Suppressor macrophage treated with lipopolysaccharide for 1 hour (primary cell): ENCODE measurements around the gene RELCH.

Source experiments
- DNase-seq, 3 donors: peaks; one replicate each; pipeline ENCODE4 v3.0.0-alpha.2; 2020 to 2022

RELCH gene

DNA sequence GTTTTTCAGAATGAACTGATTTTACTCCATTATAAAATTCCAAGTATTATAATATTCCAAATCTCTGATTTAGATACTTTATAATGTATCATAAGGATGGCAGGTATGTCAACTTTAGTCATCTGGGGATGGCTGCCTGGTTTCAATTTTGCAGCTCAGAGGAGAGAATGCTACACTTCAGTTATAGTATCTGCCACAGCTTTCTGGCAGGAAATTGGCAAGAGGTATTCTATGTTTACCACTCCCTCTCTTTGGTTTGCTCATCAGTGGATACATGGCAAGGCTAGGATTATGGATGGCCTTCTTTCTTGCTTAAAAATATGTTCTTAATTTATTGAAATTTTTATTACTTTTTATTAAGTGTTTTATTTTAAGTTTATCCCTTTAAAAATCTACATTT, 71.0 kb downstream of the RELCH start:
- DNase-seq, result no peak

- peak; percentile 65 to 83 (median 81) for DNase-seq
Observed at GRCh38 chr18:62258616-62259015, 71.6 kb downstream of the RELCH start.

DNA sequence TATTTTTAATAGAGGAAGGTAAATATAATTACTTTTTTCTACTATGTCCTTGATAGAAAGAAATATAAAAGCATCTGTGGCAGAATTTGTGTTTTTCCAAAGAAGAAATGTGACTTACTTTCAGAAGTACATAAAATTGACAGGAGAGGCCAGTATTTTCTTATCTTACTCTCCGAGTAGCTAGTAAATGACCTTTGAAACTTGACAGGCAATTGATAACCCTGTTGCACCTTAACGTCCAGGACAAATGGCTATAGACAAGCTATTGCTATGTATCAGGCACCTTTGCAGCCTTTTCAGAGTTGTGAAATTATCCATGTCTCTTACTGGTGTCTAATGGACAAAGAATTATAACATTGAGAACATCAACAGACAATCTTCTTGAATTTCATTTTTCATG, 75.0 kb downstream of the RELCH start:
- DNase-seq, result no peak

DNA sequence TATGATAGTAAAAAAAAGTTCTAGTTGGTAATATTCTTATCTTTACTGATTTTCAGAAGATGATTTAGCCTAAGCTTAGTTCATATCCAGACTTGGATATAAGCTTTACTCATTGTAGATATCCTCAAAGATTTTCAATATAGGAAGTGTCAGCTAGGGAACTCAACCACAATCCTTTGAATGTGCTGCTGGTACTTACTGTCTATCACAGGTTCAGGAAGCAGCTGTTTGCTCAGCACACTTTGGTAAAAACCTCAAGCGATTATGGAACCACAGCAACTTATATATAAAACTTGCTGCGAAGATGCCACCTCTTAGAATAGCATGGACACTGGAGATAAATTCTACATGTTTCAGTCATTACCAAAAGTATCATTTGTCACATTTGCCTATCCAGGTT, 77.9 kb downstream of the RELCH start:
- peak in 1 of 3 donors; percentile 15 for DNase-seq

DNA sequence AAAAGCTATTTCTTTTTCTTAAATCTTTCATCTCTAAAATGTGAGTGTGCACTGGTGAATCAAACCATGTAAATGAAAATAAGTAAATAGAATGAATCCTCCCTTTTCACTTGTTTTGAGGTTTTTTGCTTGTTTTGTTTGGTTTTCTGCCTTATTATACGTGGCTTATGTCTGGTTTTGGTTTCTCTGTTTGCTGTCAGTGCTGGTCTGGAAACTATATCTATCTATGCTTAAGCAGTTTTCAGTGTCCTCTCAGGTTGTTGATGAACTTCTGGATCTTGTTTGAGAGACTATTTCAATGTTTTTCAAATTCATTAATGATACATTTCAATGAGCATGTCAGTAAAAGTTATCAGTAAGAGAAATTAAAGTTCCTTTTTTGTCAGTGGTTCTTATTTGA, 90.0 kb downstream of the RELCH start:
- no peak for DNase-seq

GRCh38 chr18:62279561-62279960, 92.5 kb downstream of the RELCH start:
- no peak for DNase-seq

DNA sequence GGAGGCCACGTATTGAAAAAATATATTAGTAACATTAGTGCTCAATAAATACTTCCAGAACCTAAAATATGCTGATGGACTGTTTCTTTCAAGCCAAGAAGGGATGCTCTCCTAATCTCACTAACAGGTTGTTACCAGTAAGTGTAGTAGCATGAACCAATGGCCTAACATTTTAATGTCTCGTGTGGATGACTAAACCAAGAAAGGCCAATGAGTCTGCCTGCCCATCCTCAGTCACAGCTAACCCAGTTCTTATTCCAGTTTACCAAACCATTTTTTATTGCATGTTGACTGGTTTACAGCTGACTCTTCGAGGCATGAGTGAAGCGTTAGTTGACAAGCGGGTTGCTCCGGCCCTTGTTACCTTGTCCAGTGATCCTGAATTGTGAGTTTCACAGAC, 93.0 kb downstream of the RELCH start:
- DNase-seq, result peak in 1 of 3 donors; percentile 31

DNA sequence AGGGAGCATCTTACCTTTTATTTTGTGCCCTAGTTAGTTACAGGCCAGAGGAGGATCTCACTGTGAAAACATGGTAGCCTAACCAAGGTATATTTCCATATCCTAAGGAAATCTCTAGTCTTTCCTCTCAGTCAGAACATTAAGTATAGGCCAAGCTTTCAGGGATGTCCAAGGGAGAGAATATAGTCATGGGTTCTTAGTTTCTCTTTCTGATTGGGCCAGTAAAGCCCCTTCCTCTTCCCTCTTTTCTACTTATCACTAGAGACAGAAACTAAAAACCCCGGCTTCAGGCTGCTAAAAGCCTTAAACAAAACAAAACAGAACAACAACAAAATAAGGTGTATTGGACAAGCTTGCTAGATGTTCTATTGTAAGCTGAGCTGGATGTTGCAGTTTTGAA, 93.7 kb downstream of the RELCH start:
- peak; percentile 55 to 73 (median 61) for DNase-seq

GRCh38 chr18:62281684-62282083, 94.6 kb downstream of the RELCH start:
- DNase-seq, result peak; percentile 60 to 94 (median 89)

DNA sequence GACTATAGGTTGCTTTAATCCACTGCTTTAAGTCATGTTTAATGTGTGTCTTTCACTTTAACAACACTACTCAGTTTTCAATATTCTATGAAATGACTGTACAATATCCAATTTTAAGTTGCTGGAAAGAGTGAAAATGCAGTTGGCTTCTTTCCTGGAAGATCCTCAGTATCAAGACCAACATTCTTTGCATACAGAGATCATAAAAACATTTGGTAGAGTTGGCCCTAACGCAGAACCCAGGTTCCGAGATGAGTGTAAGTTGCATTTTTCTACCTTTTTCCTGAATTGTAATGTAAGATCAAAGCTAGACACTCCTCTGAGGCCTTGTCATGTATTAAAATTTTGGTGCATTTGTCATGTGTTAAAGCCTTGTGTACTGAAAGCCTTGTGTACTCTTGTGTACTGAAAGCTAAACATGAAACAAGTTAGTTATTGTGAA, 95.2 kb downstream of the RELCH start:
- no peak for DNase-seq

DNA sequence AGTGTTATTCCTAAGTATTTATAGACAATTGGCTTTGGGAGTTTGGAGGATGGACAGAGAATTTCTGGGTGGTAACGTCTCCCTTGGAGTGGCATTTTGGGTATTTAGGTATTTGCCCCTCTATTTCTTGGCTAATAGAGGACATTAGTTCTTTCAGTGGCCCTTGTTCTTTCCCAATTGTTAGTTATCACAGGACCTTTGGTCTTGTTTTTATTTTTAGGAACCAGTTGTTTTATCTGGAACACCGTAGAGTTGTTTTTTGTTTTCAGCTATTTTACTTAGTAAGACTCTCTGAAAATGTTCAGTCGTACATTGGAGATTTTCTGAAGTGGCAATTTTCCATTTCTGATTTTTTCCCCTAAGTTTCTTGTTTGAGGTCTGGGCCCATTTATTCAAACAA, 97.6 kb downstream of the RELCH start:
- DNase-seq, result no peak

GRCh38 chr18:62285281-62285680, 98.2 kb downstream of the RELCH start:
- DNase-seq, result peak; percentile 14 to 26 (median 22)

DNA sequence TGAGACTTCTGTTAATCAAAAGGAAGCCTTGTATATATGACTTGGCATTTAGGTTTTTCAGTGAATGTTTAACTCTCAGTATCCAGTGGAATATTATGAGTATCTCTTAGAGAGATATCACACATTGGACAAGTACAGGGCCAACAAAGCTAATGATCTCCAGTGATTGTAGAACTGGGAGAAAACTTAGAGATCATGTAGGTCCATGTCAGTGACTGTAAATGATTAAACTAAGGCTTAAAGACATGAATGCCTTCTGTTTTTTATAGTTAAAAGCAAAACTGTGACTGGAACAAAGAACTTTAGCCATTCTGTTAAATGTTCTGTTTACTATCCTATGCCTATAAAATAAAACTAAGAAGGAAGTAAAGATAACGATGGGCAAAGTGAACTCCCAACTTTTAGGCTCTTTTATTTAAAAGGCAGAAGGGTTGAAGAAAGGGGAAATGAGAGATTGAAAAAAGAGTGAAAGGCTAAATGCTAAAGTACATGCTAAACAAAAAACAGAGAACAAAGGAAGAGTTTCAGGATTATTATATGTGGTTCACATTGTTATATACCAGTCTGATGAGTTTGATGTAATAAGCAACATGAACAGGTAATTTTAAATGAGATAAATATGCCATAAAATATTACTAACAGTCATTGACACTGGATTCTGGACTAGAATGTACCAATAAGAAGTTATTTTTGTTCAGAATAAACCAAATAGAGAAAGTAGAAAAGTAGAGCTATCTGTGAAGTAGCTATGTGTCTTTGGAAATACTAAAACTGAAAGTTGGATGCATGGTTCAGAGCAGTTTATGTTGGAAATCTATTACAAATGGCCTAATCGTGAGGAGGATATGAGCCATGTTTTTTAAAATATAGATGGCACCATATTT, 101.0 kb downstream of the RELCH start:
- DNase-seq, result peak in 1 of 3 donors; percentile 7

DNA sequence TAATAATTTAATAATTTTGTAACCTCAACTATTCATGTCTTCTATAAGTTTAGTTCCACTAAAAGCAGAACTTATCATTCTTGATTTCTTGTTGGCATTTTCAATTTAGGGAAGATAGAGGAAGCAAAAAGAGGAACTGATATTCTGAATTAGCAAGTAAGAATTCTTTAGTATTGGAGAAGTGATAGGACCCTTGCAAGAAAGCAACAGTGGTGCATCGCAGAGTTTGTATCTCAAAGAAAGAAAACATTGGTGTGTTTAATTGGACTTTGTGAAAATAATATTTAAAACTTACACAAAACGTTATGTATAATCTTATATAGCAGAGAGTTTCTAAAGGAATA, 101.6 kb downstream of the RELCH start:
- peak; percentile 38 to 82 (median 77) for DNase-seq

GRCh38 chr18:62289047-62289446, 102.0 kb downstream of the RELCH start:
- DNase-seq, result peak; percentile 10 to 56 (median 45)

DNA sequence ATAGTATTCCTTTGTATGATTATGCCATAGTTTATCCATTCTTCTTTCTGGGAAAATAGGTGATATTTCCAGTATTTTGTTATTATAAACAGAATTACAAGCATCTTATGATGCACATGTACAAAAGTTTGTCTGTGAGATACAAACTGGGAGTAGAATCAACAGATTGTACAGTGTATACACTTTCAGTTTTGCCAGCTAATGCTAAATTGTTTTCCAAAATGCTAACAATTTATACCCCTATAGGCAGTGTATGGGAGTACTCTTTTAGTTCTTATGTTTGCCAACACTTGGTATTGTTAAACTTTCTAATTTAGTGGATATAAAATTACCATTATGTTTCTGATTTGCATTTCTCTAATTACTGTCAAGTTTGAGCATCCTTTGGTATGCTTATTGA, 107.0 kb downstream of the RELCH start:
- no peak for DNase-seq

GRCh38 chr18:62300359-62300963, 113.4 kb downstream of the RELCH start:
- DNase-seq, result no peak

GRCh38 chr18:62301322-62301721, 114.3 kb downstream of the RELCH start:
- no peak for DNase-seq

DNA sequence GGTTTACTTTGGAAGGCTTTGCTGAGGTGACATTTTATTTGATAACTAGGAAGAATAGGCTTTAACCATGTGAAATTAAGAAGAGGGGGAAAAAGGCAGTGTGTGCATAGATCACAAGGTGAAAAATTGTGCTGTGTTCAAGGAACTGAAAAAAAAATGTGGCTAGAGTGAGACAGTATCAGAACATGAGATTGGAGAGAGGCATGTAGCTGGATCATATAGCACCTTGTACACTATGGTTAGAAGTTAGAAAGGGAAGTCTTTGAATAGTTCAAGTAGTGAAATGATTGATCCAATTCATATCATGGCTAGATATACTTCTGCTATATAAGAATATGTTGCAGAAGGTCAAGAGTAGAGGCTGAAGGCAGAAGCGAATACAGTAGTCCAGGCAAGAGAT, 125.8 kb downstream of the RELCH start:
- no peak for DNase-seq

GRCh38 chr18:62318228-62319180, 131.4 kb downstream of the RELCH start:
- no peak for DNase-seq

- peak in 1 of 3 donors; percentile 20 for DNase-seq
Observed at GRCh38 chr18:62321201-62321600, 134.1 kb downstream of the RELCH start.

- peak in 1 of 3 donors; percentile 36 for DNase-seq
Observed at GRCh38 chr18:62323483-62324180, 136.6 kb downstream of the RELCH start.
